Muscle layer of duodenum (tissue), 2 donors: ENCODE measurements around the gene FRRS1.
"Not testable (repeated sequence)": the region's sequence is repeated elsewhere in the genome, so short reads cannot be mapped to it uniquely, and the experiment has no call there.

Experiments
- H3K27ac ChIP-seq: one replicate; pipeline ENCODE4 v1.7.0; 2013; ENCODE audit warnings: mild to moderate bottlenecking, low read length
- H3K27me3 ChIP-seq: one replicate; pipeline ENCODE4 v1.7.0; 2013; ENCODE audit warnings: low read depth, mild to moderate bottlenecking, control low read depth, low read length
- H3K36me3 ChIP-seq, 2 donors: one replicate each; pipeline ENCODE4 v1.7.0; 2013; ENCODE audit warnings: low read length in 2 of 2, control low read depth in 1 of 2, mild to moderate bottlenecking in 1 of 2; ENCODE audit not compliant: insufficient read depth in 2 of 2, control insufficient read depth in 1 of 2
- H3K4me1 ChIP-seq, 2 donors: one replicate each; pipeline ENCODE4 v1.7.0; 2013; ENCODE audit warnings: low read length in 2 of 2, mild to moderate bottlenecking in 2 of 2, control low read depth in 1 of 2, moderate library complexity in 1 of 2; ENCODE audit not compliant: insufficient read depth in 2 of 2, control insufficient read depth in 1 of 2
- H3K4me3 ChIP-seq, 2 donors: one replicate each; pipeline ENCODE4 v1.7.0; 2013; ENCODE audit warnings: low read length in 2 of 2, low read depth in 1 of 2, mild to moderate bottlenecking in 1 of 2
- H3K9me3 ChIP-seq, 2 donors: one replicate each; pipeline ENCODE4 v1.7.0; 2013; ENCODE audit warnings: low read length in 2 of 2, control low read depth in 1 of 2, mild to moderate bottlenecking in 1 of 2; ENCODE audit not compliant: control insufficient read depth in 1 of 2
- donor health status: healthy.

Gene FRRS1, protein sequence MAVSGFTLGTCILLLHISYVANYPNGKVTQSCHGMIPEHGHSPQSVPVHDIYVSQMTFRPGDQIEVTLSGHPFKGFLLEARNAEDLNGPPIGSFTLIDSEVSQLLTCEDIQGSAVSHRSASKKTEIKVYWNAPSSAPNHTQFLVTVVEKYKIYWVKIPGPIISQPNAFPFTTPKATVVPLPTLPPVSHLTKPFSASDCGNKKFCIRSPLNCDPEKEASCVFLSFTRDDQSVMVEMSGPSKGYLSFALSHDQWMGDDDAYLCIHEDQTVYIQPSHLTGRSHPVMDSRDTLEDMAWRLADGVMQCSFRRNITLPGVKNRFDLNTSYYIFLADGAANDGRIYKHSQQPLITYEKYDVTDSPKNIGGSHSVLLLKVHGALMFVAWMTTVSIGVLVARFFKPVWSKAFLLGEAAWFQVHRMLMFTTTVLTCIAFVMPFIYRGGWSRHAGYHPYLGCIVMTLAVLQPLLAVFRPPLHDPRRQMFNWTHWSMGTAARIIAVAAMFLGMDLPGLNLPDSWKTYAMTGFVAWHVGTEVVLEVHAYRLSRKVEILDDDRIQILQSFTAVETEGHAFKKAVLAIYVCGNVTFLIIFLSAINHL

GRCh38 chr1:99766378-99766800 lies at the start of gene FRRS1:
FRRS1 (minus strand) TSS chr1:99766635; CDS start chr1:99748768, 17,867 bp downstream.
- H3K27ac ChIP-seq: peak within 1 kb of the TSS; percentile 88
- H3K36me3 ChIP-seq: no peaks in the 10 kb centered on the region
- no peaks in the 10 kb centered on the region for H3K27me3 ChIP-seq
- H3K9me3 ChIP-seq: no peaks in the 10 kb centered on the region
- peaks cover 0 to 11% of the 10 kb centered on the region in 2 donors for H3K4me1 ChIP-seq
- peak within 1 kb of the TSS; percentile 75 to 95 for H3K4me3 ChIP-seq

GRCh38 chr1:99814373-99814900 lies 48.0 kb upstream of the FRRS1 start:
- no peak overlapping the region for H3K4me3 ChIP-seq
- no peak overlapping the region for H3K27ac ChIP-seq
- H3K4me1 ChIP-seq: no peaks in the 10 kb centered on the region
- no peaks in the 10 kb centered on the region for H3K9me3 ChIP-seq
- no peaks in the 10 kb centered on the region for H3K36me3 ChIP-seq
- H3K27me3 ChIP-seq: no peaks in the 10 kb centered on the region

DNA sequence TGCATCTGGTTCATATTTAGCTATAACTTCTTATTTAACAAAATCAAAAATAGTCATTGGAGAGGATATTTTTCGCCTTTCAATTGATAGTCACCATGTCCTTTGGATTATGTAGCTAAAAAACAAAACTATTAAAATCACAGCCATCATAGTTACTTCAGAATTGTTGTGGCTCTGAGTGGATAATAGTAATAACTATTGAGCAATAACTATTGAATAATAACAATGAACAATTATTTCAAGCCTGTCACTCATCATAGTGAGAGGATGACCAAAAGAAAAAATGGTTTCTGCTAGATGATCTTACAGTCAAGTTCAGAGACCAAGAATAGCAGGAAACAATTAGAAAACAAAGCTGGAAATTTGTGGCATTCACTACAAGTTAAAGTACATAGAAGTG lies 45.3 kb upstream of the FRRS1 start:
- Histone ChIP-seq H3K27me3 (no peaks in the 10 kb centered on the region), H3K9me3 (no peaks in the 10 kb centered on the region), H3K27ac (no peak overlapping the region), H3K4me1 (no peaks in the 10 kb centered on the region), H3K4me3 (no peak overlapping the region), H3K36me3 (no peaks in the 10 kb centered on the region)

GRCh38 chr1:99811075-99811474 lies 44.6 kb upstream of the FRRS1 start:
- Histone ChIP-seq H3K27me3 (no peaks in the 10 kb centered on the region), H3K9me3 (no peaks in the 10 kb centered on the region), H3K27ac (no peak overlapping the region), H3K36me3 (no peaks in the 10 kb centered on the region), H3K4me1 (no peaks in the 10 kb centered on the region), H3K4me3 (no peak overlapping the region)

GRCh38 chr1:99808391-99809115 lies 42.1 kb upstream of the FRRS1 start:
- no peaks in the 10 kb centered on the region for H3K36me3 ChIP-seq
- H3K4me1 ChIP-seq: no peaks in the 10 kb centered on the region
- H3K27ac ChIP-seq: peak overlapping the region; percentile 74
- no peaks in the 10 kb centered on the region for H3K27me3 ChIP-seq
- no peaks in the 10 kb centered on the region for H3K9me3 ChIP-seq
- no peak overlapping the region for H3K4me3 ChIP-seq

- H3K4me3 ChIP-seq: no peak overlapping the region
These were observed 40.4 kb upstream of the FRRS1 start for GRCh38 chr1:99806882-99807281.

DNA sequence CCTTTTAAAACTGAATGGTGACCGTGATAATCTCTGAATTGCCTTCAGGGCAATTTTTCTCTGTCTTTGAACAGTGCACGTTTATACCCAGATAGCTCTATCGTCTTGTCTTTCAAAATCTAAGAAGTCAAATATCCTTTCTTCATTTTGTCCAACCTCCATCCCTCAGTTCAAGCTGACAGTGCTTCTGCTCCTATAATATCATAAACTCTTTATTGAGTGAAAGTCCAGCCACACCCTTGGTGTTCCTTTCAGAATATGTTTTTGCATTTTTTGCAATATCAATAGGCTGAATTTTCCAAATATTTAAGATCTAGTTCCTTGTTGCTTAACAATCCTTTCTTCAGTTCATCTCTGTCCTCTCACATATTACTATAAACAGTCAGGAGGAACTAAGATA lies 35.1 kb upstream of the FRRS1 start:
- no peak overlapping the region for H3K27ac ChIP-seq
- no peaks in the 10 kb centered on the region for H3K4me1 ChIP-seq
- H3K27me3 ChIP-seq: no peaks in the 10 kb centered on the region
- no peak overlapping the region for H3K4me3 ChIP-seq
- no peaks in the 10 kb centered on the region for H3K9me3 ChIP-seq
- no peaks in the 10 kb centered on the region for H3K36me3 ChIP-seq

More at GRCh38 chr1:99806882-99807281, 40.4 kb upstream of the FRRS1 start:
- Histone ChIP-seq H3K4me1 (no peaks in the 10 kb centered on the region), H3K36me3 (no peaks in the 10 kb centered on the region), H3K27me3 (no peaks in the 10 kb centered on the region), H3K9me3 (no peaks in the 10 kb centered on the region), H3K27ac (no peak overlapping the region)

DNA sequence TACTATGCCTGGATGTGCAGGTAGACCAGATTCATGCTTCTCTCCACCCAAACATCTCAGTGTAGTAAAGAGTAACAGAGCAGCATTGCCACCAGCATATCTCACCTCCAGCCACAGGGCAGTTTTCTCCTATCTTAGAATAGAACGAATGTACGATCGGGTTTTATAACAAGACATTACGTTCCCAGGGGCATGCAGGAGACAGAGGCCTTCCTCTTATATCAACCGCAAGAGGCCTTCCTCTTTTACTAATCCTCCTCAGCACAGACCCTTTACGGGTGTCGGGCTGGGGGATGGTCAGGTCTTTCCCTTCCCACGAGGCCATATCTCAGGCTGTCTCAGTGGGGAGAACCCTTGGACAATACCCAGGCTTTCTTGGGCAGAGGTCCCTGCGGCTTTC lies 27.4 kb upstream of the FRRS1 start:
- not testable (repeated sequence) for H3K36me3 ChIP-seq, H3K27me3 ChIP-seq, H3K9me3 ChIP-seq, H3K4me3 ChIP-seq, H3K4me1 ChIP-seq, H3K27ac ChIP-seq

GRCh38 chr1:99789715-99790114 lies 23.3 kb upstream of the FRRS1 start:
- Histone ChIP-seq H3K36me3 (no peaks in the 10 kb centered on the region), H3K27ac (no peak overlapping the region), H3K4me3 (no peak overlapping the region), H3K4me1 (no peaks in the 10 kb centered on the region), H3K27me3 (no peaks in the 10 kb centered on the region), H3K9me3 (no peaks in the 10 kb centered on the region)

DNA sequence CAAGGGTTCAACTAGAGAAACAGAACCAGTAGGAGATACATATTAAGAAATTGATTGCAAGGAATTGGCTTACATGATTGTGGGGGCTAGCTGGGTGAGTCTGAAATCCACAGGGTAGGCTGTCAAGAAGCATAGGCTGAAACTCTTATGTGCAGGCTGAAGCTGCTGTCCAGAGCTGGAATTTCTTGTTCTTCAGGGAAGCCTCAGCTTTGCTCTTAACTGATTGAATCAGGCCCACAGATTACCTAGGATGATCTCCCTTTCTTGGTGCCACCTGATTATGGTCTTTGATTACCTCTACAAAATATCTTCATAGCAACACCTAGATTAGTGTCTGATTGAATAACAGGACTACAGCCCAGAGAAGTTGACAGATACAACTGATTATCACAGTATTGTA lies 22.5 kb upstream of the FRRS1 start:
- no peaks in the 10 kb centered on the region for H3K9me3 ChIP-seq
- no peaks in the 10 kb centered on the region for H3K27me3 ChIP-seq
- H3K27ac ChIP-seq: no peak overlapping the region
- H3K4me1 ChIP-seq: no peaks in the 10 kb centered on the region
- no peak overlapping the region for H3K4me3 ChIP-seq
- H3K36me3 ChIP-seq: no peaks in the 10 kb centered on the region

DNA sequence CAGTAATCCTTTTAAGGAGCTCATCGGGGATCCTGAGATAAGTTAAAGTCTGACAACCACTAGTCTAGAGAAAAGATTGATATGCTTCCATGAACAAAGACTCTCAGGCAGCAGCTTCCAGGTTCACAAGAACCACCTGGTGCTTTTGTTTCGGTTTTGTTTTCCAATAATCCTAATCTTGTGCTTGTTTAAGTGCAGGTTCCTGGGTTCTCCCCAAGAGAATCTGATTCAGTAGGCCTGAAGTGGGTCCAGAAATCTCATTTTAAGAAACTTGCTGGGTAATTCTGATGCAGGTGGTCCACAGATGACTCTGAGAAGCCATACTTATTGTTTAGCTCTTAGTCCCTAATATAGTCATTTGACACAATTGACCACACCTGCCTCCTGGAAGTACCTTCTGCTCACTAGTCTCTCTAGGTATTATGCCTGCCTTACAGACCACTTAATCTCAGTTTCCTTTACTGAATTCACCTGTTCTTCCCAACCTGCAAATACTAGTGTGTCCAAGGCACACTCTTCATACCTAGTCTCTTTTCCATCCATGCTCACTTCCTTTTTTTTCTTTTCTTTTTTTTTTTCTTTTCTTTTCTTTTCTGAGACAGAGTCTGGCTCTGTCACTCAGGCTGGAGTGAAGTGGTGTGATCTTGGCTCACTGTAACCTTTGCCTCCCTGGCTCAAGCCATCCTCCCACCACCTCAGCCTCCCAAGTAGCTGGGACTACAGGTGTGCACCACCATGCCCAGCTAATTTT lies 20.5 kb upstream of the FRRS1 start:
- H3K27me3 ChIP-seq: no peaks in the 10 kb centered on the region
- no peak overlapping the region for H3K27ac ChIP-seq
- no peaks in the 10 kb centered on the region for H3K36me3 ChIP-seq
- no peaks in the 10 kb centered on the region for H3K4me1 ChIP-seq
- no peaks in the 10 kb centered on the region for H3K9me3 ChIP-seq
- no peak overlapping the region for H3K4me3 ChIP-seq
